ENCODE data around the gene HPCA.

The HPCA gene

DNA sequence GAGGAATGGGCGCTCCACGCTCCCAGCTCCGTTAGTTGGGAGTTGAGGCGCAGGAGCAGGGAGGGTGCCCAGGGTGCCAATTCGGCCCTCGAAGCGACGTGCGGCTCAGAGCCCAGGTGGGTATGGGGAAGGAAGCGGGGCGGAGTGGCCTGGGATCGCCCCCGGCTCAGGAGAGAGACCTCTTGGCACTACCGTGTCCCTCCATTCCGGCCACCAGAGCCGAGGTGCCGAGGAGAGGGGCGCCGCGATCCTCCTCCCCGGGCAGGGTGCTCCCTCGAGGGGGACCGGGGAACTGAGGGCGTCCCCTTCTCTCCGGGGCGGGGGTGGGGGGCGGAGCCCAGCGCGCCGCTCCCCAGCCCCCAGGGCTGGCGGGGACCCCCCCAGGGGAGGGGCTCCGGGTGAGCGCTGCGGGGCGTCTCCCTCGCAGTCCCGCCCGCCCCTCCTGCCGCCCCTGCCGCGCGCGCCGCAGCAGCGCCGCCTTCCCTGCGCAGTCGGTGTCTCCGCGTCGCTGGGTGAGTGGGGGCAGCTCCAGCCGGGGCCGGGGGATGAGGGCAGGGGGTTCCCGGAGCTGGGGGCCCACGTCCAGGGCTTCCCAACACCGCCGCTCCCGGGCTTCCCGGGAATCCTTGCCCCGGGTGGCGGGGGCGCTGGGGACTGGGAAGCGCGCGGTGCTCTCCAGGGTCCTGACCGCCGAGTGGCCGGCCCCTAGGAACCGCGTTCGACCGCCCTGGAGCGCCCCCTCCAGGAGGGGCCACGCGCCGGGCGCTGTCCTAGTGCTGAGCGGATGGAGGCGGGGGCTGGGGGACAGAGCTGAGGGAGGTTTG lies at the start of gene HPCA:
Gene HPCA, plus strand, starts transcription at position 488 of the 824 bp plus-strand sequence. CDS start 2,408 bp downstream, outside the sequence.
- DNase-seq: no peak

DNA sequence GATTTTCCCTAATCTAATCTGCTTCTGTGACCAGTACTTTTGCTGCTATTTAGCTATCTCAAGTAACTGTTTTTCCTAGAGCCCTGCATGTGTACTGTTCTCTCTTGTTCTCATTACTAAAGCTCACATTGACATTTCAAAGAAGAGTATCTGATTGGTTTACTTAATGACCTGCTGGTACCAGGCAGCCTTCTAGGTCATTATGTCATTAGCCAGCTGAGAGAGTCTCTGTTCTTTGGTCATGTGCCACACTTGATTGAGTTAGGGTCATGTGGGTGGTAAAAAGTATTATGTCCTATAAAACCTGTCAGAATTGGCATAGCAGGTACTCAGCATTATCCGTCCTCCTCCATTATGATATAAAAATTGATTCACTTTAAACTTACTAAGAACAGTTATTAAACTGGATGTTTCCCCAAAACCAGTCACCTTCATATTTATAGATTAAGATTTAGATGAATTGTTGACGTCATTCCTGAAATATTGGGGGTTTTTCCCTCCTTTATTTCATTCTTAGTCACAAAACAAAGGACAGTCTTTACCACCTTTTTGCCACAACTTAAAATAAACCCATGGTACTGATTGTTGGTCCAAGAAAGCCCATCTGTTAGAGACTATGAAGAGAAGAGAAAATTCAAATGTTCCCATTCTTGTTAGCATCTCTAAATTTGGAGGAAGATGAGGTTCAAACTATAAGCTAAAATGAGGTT lies 37.8 kb upstream of the HPCA start:
- DNase-seq: no peak

DNA sequence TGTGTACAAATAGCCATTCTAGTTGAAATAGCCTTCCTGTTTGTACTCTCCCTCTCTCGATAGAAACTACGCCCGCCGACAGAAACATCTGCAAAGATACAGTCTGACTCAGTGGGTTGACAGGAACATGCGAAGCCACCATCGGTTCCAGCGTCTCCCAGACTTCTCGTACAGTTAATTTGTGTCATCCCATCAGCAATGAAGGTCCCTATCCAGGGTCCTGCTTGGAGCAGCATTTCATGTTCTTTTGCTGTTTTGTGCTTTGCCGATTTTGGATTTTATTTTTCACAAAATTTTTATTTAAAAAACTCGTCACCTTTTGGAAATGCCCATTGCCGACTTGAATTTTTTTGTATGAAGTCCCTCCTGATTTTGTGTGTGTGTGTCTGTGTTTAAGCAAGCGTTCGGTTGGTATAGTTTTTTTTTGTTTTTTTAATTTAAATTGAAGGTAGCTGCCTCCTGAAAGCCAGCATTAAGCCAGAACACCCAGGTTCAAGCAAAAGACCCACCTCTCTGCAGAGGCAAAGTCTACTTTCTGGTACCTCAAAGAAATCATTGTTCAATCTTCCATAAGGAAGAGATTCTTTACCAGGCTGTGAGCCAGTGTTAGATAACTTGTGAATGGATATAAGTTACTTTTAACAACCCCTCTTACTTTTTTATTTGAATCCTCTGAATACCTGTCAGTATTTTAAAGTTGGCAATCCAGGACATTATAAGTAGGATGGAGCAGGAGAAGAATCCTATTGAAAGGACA lies 30.3 kb upstream of the HPCA start:
- DNase-seq: no peak

DNA sequence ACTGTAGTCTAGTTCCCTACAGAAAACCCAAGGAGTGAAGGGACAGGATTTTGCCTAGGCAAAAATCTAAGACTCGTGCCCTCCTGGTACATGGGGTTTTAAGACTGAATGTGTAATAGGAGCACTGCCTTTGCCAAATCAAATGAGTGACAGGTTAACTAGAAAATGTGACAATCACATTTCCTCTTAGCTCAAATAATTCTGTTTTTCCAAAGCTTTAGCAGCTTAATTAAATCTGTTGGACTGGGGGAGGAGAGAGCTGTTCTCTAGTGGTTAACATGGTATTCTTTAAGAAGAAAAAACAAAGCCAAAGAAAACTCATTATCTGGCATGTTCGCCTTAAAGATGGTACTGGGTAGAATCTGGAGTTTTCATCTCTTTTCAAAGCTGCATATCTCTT lies 28.2 kb upstream of the HPCA start:
- no peak for DNase-seq

DNA sequence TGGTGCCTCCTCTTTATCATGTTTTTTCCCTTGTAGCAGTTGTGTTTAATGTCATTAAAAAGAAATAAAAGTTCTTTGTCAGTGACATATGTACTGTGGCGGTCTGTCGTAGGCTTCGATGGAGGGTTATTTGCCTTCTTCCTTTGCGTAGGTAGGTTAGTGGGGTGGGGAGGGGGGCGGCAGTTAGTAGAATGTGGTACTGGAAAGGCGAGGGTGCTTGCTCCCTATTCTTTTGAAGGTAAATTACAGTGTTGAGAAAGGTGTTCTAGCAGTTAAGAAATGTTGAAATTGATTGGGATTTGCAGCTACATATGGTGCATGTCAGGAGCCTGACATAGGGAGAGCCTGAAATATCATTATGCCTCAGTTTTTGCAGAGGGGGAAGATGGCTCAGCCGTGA lies 27.5 kb upstream of the HPCA start:
- DNase-seq: no peak

DNA sequence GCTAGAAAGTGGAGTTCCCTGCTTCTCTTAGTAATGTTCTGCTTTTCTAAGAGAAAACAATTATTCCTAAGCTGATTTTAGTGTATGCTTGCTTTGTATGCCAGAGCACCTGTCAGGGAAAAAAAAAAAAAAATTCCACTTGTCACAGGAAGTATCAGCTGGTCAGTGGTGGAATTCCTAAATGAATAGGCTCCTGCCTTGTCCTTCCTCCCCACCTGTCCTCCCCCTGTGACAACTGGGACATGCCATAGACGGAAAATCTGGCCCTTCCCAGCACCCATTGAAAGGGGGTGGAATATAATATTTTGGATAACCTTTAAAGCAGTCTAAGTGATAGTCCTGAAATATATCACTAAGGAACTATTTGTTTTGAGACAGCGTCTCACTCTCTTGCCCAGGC lies 26.4 kb upstream of the HPCA start:
- no peak for DNase-seq

DNA sequence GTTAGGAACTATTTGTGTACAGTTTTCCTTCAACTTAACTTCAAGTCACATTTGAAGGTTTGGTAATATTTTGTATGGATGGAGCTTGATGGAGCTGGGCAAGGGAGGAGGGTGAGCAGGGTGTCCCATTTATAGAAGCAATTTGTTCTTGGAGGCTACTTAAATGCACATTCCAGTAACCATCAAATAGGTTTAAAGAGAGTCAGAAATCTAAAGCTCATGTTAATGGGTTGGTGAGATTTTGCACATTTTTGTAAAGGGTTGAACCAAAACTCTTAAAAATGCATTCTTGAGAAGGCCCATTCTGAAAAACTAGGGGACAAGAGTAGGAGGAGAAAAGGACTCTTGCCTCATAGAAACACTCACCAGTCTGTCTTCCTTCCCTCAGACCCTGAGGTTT lies 25.7 kb upstream of the HPCA start:
- no peak for DNase-seq

DNA sequence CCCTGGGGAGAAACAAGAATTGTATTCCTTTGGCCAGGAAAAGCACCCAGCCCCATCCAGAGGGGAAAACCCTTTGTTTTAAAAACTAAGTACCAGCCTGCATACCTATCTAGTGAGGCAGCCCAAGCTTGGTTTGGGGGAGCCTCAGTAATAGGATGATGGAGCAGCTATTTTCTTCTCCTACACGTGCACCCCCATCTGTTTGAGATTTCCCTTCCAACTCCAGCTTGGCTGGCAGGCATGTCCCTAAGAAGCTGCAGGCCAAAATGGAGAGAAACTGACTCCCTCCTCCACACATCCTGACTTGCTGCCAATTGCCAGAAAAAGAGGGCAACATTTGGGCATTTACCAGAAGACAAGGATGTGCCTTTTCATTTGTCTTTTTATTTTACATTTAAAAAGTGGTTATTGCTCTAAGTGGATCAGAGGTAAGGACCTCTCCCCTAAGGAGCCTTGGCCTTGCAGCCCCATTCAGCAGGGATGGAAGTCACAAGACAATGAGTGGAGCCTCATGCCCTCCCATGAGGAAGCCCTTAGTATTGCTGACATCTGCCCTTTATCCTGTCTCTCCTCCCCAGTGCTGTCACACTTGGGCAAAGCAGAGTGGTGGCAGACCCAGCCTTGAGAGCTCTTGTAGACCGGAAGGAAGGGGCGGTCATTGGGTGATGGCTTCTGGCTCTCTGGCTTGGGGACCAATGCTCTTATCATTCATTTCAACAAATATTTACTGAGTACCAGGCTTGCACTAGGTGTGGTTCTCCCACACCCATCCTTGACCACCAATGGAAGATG lies 24.2 kb upstream of the HPCA start:
- DNase-seq: no peak

DNA sequence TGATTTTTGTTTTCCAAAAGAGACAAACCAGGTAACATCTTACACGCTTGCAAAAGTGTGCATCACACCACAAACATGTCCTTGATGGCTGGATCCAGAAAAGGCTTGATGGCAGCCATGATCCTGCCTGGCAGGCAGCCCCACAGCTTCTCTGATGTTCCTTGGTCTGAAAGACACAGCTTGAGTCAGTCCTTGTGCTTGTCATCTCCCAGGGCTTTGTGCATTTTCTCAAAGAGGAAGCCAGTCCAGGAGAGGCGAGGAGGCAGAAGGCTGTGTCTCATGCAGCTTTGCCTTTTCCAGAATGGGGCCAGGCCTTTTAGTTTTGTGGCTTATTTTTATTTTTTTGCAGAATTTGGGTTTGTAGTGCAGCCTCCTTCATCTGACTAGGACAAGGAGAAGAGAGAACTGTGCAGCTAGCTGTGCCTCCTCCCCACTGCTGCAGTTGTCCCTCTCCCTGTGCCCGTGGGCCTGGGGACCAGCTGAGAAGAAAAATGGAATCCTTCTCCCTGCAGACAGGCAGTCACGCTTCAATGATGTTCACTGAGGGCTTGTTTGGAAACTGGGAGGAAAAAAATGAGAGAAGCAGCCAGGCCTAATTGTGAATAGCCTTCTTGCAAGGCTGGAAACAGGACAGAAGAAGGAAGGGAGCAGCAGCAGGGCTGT lies 22.9 kb upstream of the HPCA start:
- no peak for DNase-seq

DNA sequence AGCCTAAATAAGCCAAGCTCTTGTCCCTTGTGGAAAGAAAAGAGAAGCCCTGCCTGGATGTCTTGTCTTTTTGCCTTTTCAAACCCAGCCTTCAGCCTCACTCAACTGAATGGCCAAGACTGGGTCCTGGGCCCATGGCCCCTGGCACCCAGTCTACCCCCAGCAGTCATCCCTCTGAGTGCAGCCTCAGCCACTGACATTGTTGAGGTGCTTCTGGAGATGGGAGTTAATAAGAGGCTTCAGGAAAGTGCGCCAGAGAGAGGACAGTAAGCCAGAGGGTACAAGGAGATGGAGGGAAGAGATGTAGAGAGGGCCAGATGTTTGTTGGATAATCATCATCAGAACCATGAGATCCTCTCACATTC lies 22.4 kb upstream of the HPCA start:
- DNase-seq: no peak

DNA sequence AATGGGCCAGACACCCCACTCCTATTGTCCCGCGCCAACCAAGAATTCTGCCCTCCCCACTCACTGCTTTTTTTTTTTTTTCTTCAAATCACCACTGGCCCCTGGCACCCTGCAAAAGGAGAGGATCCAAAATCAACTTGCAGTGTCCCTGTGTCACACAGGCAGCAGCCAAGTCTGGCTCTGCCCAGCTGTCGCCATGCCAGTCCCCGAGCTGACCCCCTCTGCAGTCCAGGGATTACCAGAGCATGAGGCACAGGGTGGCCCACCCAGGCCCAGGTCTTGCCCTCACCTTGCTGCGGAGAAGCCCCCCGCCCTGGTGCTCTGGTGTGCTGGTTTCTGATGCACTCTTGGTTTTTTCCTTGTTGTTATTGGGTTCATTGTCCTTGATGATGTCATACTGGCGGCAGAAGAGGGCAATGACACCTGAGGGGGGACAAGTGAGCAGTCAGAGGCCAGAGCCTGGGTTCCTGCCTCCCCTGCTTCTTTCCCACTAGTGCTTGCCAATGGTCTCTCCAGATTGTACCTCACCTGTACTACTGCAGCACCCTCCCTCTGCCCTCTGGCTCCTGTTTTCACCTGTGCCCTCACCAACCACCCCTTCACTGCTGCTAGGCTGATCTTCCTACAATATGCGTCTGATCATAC lies 21.8 kb upstream of the HPCA start:
- no peak for DNase-seq

DNA sequence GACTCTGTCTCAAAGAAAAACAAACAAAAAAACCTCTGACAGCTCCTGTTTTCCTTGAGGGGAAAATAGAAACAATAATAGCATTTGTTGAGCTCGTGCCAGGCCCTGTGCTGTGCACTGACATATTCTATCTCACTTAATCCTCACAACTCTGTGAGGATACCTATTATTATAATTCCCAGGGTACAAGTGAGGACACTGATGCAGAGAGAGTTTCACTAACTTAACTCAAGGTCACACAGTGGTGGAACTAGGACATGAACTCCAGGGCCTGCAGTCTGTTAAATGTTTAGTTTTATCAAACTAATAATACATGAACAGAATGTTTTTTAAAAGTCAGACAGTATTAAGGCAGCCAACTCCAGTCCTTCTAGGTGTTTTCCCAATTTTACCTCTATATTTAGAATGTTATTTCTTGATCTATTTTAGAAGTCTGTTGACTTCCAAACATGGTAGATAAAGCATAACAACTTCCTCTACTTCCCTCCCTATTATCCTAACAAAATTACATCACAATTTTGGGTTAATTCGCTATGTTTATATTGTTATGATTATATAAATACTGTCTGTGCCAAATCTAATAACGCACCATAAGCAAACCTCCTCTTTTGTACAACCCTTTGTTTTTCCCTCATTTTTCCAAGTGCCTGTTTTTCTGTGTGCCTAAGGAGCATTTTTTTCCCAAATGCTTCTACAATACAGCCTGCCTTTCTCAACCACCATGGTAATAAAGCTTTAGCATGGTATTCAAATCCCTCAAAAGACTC lies 20.5 kb upstream of the HPCA start:
- DNase-seq: no peak

DNA sequence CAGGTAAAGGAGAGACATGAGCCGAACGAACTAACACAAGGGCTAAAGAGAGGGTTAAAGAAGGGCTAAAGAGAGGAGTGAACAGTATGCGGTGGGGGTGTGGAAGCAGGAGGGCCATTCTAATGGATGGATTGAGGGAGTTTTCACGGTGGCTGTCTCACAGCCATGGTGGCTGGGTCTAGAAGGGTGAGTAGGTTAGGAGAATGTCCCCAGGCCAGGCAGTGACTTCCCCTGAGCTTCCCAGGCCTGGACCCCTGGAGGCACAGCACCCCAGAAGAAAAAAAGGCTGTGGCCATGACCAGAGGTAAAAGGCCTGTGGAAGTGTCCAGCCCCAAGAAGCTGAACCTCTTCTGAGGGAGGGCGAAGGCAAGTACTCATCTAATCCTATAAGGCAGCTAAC lies 19.1 kb upstream of the HPCA start:
- DNase-seq: no peak

DNA sequence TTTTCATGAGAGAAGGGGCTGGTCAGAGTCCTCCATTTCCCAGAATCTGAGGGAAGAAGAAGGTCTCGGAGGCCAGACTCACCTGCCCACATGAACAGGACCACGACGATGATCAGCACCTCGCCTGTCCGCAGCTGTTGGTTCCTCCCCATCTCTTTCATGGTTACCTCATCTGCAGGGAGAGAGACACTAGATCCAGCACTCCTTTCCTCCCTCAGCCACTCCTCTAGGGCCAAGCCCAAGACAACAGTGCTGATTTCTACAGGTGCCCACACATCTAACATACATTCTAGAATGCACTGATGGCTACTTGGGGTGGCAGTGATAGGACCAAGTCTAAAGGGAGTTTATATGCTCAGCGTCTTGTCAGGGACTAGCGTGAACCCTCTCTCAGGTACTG lies 18.6 kb upstream of the HPCA start:
- no peak for DNase-seq

DNA sequence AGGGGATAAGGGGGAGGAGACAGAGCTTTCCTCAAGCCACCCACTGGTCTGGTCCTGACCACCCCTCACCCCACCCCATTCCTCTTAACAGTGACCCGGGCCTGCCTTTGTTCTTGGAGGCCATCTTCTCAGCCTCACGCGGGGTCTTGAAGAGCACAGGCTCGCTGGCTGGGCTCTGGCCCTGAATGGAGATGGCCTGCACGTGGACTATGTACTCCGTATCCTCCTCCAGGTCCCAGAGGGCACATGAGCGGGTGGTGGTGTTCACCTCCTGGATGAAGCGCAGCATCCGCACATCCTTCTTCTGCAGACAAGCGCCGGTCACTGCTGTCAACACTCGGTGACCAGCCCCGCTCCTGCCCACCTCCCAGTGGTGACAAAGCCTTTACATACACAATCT lies 18.2 kb upstream of the HPCA start:
- no peak for DNase-seq

DNA sequence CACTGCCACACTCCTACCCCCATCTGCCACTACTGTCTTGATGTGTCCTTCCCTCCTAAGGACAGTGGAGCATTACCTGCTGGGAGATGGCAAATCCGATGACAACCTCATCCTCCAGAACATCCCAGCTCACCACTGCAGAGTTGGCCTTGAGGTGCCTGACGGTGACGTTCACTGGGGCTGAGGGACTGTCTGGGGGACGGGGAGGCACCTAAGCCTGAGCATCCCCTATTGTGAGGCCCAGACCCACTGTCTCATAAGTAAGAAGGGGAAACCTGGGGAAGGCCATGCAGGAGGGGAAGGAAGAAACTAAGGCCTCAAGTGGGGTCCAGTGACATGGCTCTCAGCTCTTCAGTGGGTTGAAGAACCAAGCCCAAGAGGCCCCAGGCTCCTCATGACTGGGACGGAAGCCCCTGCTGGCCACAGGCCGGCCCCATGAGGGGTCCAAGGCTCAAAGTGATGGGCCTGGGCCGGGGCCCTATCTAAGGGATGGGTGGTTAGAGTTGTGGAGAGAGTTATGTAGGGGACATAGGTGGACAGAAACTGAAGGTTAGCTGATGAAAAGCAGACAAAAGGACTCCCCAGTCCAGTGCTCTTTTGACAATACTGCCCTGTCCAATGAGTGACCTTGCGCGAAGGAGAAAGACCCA lies 17.4 kb upstream of the HPCA start:
- no peak for DNase-seq

DNA sequence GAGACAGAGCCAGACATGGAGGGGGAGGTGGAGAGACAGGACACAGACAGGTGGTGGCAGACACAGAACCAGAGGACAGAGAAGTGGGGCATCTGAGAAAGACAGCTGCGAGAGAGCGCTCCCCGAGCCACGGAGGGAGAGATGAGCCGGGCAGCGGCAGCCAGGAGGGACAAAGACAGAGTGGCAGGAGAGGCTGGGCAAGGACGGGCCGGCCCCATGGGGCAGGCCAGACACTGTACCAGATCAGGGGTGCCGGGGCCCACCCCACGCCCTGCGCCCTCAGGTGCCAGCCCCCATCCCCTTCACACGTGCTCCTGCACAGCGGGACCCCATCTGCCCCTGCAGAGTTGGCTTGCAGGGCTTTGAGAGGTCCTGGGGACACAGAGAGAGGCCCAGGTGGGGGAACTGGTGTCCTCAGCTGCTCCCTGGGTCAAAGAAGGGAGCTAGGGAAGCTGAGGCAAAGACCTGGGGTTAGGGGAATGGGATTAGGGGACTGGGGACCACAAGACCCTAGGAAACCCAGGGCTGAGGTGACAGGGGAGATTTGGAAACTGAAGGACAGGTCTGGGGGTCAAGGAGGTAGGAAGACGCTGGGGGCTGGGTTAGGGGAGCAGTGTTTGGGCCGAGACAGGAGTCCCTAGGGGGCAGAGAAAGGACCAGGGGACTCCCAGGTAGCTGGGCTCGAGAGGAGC lies 16.2 kb upstream of the HPCA start:
- no peak for DNase-seq

DNA sequence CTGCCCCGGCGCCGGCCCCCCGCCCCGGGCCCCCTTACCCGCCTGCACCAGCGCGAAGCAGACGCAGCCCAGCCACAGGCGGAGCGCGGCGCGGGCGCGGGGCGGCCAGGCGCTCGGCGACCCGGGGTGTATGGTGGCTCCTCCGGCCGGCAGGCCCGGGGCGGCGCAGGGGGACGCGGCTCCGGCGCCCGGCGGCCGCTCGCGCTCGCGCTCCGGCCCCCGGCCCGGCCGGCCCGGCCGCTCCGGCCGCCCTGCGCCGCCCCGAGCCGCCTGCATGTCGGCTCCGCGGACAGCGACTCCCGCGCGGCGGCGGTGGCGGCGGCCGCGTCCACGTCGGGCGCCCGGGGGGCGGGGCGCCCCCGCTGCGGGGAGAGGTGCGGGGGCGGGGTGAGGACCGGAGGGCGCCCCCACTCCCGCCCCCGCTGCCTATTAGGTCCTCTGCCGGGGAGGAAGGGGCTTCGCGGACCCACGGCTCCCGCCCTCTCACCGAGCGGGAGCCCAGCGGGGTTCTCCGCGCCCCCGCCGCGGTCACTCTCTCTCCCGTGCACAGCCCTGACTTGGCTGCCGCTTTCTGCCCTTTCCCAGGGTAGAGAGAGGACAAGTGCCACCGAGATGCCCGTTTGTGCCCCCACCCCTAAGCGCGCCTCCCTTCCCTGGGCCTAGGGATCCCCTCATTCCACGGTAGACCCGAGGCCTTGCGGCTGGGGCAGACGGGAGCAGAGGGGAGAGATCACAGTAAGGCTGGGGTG lies 15.5 kb upstream of the HPCA start, which contains the start of gene FNDC5:
Gene FNDC5, minus strand, starts transcription at position 298 of the 749 bp plus-strand sequence.
- no peak for DNase-seq
